ENCODE results near the gene MED14. TPM values are rescaled to one million over a fixed set of nuclear protein-coding genes. Genes with fewer than 3 reads are reported as not detected.
A peak's percentile ranks its signal among the peaks of the same experiment; 100 is the strongest.

Gene MED14
- total RNA-seq, 4 donors from 2014 or later: 21.6 to 37.6 (median 28.9) TPM

DNA sequence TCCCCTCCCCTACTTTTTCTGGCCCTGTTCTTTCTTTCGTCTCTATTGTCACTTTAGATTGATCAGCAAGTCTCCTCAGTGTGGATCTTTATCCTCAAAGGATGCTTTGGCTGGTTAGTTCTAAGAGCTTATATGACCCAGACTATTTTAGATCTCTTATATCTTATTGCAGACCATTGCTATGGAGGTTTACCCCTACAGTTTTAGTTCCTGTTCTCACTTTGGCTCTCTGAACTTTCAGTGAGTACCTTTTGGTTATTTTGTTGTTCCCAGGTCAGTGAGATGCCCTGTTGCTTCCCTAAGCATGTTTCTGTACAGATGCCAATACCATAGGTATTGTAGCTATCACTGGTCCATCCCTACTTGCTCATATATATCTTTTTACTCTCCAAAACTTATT is 24.0 kb upstream of the MED14 start:
- H3K4me3 ChIP-seq: no peak overlapping the region
- WGBS, 2 donors: 52 to 80% methylated on average over 1 of the region's 1 CpG
- TF ChIP-seq, protein P1, sequence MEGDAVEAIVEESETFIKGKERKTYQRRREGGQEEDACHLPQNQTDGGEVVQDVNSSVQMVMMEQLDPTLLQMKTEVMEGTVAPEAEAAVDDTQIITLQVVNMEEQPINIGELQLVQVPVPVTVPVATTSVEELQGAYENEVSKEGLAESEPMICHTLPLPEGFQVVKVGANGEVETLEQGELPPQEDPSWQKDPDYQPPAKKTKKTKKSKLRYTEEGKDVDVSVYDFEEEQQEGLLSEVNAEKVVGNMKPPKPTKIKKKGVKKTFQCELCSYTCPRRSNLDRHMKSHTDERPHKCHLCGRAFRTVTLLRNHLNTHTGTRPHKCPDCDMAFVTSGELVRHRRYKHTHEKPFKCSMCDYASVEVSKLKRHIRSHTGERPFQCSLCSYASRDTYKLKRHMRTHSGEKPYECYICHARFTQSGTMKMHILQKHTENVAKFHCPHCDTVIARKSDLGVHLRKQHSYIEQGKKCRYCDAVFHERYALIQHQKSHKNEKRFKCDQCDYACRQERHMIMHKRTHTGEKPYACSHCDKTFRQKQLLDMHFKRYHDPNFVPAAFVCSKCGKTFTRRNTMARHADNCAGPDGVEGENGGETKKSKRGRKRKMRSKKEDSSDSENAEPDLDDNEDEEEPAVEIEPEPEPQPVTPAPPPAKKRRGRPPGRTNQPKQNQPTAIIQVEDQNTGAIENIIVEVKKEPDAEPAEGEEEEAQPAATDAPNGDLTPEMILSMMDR (IDR thresholded peaks at IDR 0.05): no peak
- TF ChIP-seq POLR2A (IDR thresholded peaks at IDR 0.05): no peak
- no peak for DNase-seq
- H3K4me1 ChIP-seq: peaks cover 0 to 15% (median 0%) of the 10 kb centered on the region in 3 donors
- H3K27me3 ChIP-seq: no peaks in the 10 kb centered on the region
- H3K27ac ChIP-seq: no peak overlapping the region
- no peaks in the 10 kb centered on the region for H3K36me3 ChIP-seq
- intact Hi-C loops (cut with DNase I): no loop called here
- no peaks in the 10 kb centered on the region for H3K9me3 ChIP-seq

DNA sequence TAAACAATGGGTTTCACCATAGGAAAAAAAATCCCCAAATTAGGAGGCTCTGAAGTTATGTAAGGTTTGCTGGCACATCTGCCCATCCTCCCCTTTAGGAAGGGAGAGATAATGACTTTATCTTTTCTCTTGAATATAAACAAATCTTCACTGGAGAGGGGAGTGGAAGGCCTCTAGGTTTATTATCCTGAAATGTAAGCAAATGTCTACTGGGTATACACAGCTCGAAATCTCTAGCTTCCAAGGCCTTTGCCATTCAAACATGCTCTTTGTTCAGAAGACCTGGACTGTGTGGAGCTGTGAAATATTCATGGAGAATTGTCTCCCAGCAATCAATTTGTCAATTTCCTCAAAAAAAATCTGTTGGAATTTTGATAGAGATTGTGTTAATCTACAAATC is 21.7 kb upstream of the MED14 start:
- no peaks in the 10 kb centered on the region for H3K27me3 ChIP-seq
- H3K4me3 ChIP-seq: no peak overlapping the region
- H3K4me1 ChIP-seq: peaks cover 0 to 15% (median 0%) of the 10 kb centered on the region in 3 donors
- H3K9me3 ChIP-seq: peaks cover 0 to 4% (median 0%) of the 10 kb centered on the region in 3 donors
- TF ChIP-seq, protein P1 (IDR thresholded peaks at IDR 0.05): no peak
- TF ChIP-seq POLR2A (IDR thresholded peaks at IDR 0.05): no peak
- 43 to 60% methylated on average over 1 of the region's 1 CpG for WGBS, 2 donors
- H3K27ac ChIP-seq: no peak overlapping the region
- intact Hi-C loops (cut with DNase I): no loop called here
- no peaks in the 10 kb centered on the region for H3K36me3 ChIP-seq
- DNase-seq: no peak

DNA sequence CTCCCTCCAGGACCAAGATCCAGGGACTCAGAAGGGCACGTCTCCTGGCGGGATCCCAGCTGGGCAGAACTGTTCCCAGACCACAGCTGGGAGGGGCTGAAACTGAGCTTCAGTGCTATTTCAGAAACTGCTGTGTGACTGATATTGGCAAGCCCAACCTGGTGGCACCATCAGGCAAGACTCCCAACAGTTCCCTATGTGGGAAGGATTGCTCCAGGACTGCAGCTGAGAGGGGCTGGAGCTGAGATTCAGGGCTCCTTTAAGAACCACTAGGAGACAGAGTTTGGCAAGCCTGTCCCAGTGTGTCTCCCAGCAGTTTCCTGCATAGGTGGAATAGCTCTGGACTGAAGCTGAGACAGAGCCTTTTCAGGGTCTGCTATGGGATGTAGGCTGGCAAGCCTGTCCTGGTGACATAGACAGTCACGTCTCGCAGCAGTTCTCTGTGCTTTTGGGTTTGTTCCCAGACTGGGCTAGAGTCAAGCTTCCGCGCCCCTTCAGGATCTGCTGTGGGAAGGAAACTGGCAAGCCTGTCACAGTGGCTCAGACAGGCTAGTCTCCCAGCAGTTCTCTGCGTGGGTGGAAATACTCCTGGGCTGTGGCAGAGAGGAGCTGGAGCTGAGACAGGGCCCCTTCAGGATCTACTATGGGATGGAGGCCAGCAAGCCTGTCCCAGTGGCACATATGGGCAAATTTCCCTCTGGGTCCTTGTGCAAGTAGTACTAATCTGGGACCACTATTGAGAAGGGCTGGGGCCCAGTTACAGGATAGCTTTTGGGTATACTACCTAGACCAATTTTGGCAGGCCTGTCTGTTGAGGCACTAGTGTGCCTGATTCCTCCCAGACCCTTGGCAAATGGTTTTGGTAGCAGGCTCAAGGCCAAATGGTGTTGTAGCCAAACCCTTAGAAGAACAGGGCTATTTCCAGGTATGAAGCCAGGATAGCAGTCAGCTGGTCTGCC is 20.2 kb upstream of the MED14 start:
- no peak for TF ChIP-seq POLR2A (IDR thresholded peaks at IDR 0.05)
- TF ChIP-seq, protein P1 (IDR thresholded peaks at IDR 0.05): no peak
- 50% methylated on average over 2 of the region's 7 CpGs; no CpG with 5 or more reads in 1 of the 2 donors for WGBS, 2 donors
- Histone ChIP-seq H3K27me3 (no peaks in the 10 kb centered on the region), H3K27ac (peak overlapping the region in 3 of 4 donors; percentile 11 to 66 (median 55)), H3K4me1 (peaks cover 0 to 15% (median 0%) of the 10 kb centered on the region in 3 donors), H3K36me3 (no peaks in the 10 kb centered on the region), H3K9me3 (peaks cover 0 to 7% (median 0%) of the 10 kb centered on the region in 3 donors), H3K4me3 (no peak overlapping the region)
- intact Hi-C loops (cut with DNase I): no loop called here
- no peak for DNase-seq

DNA sequence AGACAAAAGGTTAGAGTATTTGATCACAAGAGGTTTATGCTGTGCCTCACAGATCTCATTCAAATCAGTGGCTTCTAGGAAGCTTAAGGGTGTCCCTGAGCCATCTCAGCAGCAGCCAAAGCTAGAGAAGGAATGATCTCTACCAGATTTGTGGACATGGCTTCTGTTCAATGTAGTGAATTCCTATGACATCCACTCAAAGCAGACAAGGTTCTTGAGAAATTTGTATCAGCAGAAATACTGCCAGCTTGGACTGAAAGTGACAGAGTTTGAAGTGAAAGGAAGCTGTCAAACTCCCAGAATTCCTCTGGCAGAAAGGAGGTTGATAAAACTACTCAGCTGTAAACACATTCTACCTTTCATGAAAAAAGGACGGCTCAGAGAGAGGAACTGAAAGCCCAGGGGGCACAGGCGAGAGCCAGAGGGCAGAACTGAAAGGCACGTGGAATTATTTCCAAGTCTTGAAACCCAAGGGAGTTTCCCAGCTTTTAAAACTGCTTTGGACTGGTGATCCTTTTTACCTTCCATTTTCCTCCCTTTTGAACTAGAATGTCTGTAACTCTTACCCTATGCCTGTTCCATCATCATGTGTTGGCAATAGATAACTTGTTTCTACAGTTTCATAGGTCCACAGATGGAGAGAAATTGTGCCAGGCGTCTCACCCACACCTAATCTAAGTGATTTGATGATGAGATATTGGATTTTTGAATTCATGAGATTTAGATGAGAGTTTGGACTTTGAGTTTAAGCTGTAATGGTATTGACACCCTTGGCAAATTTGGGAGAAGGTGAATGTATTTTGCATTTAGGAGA is 14.5 kb upstream of the MED14 start:
- no peaks in the 10 kb centered on the region for H3K27me3 ChIP-seq
- DNase-seq: no peak
- H3K36me3 ChIP-seq: no peaks in the 10 kb centered on the region
- H3K9me3 ChIP-seq: peaks cover 0 to 7% (median 0%) of the 10 kb centered on the region in 3 donors
- no peak for TF ChIP-seq POLR2A (IDR thresholded peaks at IDR 0.05)
- TF ChIP-seq, protein P1 (IDR thresholded peaks at IDR 0.05): no peak
- peak overlapping the region in 1 of 4 donors; percentile 17 for H3K27ac ChIP-seq
- H3K4me1 ChIP-seq: peaks cover 0 to under 1% (median 0%) of the 10 kb centered on the region in 3 donors
- no peak overlapping the region for H3K4me3 ChIP-seq
- WGBS, 2 donors: 0 to 33% methylated on average over 3 to 4 of the region's 4 CpGs
- intact Hi-C loops (cut with DNase I): no loop called here

Data from esophagus squamous epithelium (tissue), 5 donors.